ENCODE results near the gene RBPJ.

Gene RBPJ

DNA sequence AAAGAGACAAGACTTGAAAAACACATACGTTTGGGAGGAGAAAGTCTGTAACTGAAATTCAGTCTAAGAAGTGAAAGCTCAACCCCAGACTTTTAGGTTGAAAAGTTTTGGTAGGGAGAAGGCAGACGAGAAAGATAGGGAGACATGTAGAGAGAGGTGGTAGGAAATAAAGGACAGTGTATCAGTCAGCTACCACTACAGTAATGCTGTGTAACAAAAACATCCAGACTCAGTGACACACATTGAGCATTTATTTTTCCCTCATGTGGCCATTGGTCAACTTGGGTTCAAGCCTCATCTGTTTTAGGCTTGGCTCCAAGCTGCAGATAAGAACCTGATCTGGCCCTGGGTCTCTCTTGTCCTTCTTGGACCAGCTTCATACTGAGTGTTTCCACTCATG, 142.6 kb downstream of the RBPJ start:
- Histone ChIP-seq H3K27me3 (ENCODE audit: control insufficient read depth, insufficient read depth, low read length) (no peaks in the 10 kb centered on the region), H3K9me3 (ENCODE audit: control insufficient read depth, low read length) (no peaks in the 10 kb centered on the region), H3K4me3 (ENCODE audit: low read length) (no peak overlapping the region), H3K9ac (ENCODE audit: low read length) (no peak overlapping the region), H3K4me1 (ENCODE audit: control insufficient read depth, insufficient read depth, low read length) (no peaks in the 10 kb centered on the region), H3K36me3 (ENCODE audit: control insufficient read depth, insufficient read depth, low read length) (no peaks in the 10 kb centered on the region)

DNA sequence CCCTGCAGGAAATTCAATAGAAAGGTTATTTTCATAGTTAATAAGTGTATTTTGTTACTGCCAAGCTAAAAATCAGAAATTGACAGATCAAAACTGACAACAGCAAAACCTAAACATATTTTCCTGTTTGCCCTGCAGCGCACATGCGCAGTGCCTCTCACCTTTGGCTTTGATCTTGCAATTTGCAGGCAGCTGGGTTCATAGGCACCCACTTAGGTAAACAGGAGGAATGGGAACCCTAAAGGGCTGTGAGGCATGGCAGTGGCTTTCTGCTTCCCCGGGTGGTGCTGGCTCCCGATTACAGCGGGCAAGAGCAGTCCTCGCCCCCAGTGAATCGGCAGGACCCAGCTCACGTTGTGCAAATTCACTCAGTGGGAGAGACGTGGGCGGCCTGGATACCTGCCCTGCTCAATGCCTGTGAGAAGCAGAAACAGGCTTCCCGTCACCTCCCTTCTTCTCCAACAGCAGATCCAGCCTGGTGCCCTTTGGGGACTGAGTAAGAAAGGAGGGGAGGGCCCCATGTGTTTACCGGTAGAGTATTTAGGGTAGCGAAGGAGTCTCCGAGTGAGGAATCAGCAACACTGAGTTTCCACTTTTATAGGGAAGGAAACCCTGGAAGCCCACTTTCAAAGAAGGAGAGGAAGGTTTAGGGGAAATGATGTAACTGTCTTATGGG, 143.7 kb downstream of the RBPJ start:
- Histone ChIP-seq H3K9ac (ENCODE audit: low read length) (no peak overlapping the region), H3K4me1 (ENCODE audit: control insufficient read depth, insufficient read depth, low read length) (no peaks in the 10 kb centered on the region), H3K36me3 (ENCODE audit: control insufficient read depth, insufficient read depth, low read length) (no peaks in the 10 kb centered on the region), H3K9me3 (ENCODE audit: control insufficient read depth, low read length) (no peaks in the 10 kb centered on the region), H3K4me3 (ENCODE audit: low read length) (no peak overlapping the region), H3K27me3 (ENCODE audit: control insufficient read depth, insufficient read depth, low read length) (no peaks in the 10 kb centered on the region)

DNA sequence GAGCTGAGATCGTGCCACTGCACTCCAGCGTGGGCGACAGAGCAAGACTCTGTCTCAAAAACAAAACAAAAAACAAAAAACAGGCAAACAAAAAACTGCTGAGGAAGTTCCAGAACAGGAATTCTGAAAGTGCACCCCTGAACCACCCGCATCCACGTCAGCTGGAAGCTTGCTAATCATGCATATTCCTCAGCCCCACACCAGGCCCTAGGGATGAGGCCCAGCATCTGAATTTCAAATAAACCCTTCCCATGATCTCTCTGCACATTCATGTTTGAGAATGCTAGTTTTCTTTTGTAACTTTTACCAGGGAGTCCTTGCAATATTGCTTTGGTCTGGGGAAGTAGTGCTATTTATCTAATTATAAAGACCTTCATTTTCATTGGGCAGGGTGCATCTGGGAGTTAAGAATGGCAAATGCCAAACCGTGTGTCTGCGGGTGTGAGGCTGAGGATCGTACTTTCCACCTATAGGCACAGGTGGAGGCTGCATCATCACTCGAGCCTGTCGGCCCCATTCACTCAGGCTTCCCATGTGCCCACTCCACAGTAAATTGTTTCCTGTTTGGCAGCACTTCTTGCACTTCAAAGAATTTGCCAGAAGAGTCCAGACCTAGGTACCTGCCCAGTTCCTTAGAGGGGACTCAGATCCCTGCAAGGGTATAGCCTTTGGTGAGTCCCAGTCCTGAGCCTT, 145.9 kb downstream of the RBPJ start:
- Histone ChIP-seq H3K36me3 (ENCODE audit: control insufficient read depth, insufficient read depth, low read length) (no peaks in the 10 kb centered on the region), H3K9me3 (ENCODE audit: control insufficient read depth, low read length) (no peaks in the 10 kb centered on the region), H3K9ac (ENCODE audit: low read length) (no peak overlapping the region), H3K4me1 (ENCODE audit: control insufficient read depth, insufficient read depth, low read length) (no peaks in the 10 kb centered on the region), H3K27me3 (ENCODE audit: control insufficient read depth, insufficient read depth, low read length) (no peaks in the 10 kb centered on the region), H3K4me3 (ENCODE audit: low read length) (no peak overlapping the region)

DNA sequence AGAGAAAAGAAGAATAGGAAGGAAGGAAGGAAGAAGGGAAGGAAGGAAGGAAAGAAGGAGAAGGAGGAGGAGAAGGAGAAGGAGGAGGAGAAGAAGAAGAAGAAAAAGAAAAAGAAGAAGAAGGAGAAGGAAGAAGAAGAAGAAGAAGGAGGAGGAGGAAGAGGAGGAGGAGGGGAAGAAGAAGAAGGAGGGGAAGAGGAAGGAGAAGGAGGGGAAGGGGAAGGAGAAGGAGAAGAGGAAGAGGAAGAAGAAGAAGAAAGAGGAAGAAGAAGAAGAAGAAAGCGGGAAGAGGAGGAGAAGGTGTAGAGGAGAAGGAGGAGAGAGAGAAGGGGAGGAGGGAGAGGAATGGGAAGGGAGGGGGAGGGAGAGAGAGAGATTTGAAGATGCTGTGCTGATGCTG, 146.9 kb downstream of the RBPJ start:
- Histone ChIP-seq H3K27me3 (ENCODE audit: control insufficient read depth, insufficient read depth, low read length) (no peaks in the 10 kb centered on the region), H3K9ac (ENCODE audit: low read length) (no peak overlapping the region), H3K4me1 (ENCODE audit: control insufficient read depth, insufficient read depth, low read length) (no peaks in the 10 kb centered on the region), H3K9me3 (ENCODE audit: control insufficient read depth, low read length) (no peaks in the 10 kb centered on the region), H3K36me3 (ENCODE audit: control insufficient read depth, insufficient read depth, low read length) (no peaks in the 10 kb centered on the region), H3K4me3 (ENCODE audit: low read length) (no peak overlapping the region)

DNA sequence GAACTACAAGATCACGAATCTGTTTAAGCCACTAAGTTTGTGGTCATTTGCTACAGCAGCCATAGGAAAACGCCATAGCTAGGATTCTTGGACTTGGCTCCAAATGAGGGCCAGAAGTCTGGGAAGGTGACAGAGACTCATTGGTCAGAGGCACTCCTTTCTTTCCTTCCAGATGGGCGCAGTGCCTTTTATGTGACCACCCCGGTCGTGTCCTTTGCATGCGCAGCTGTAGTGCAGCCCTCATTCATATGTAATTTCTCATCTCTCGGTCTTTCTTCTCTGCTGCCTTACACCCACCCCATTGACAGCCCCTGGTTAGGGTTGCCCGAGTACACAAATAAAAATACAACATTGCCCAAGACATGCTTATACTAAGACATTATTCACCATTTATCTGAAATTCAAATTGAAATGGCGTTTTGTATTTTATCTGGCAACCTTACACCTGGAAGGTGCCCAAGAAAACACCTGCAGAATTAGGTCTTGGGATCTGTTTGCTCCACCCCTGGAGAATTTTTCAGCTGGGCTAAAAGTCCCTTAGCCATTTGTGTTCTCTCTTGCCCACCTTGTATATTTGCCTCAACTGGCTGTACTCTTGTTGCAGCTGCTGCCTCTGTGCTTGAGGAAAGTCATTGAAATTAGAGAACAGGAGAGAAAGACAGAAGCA, 147.6 kb downstream of the RBPJ start:
- H3K27me3 ChIP-seq (ENCODE audit: control insufficient read depth, insufficient read depth, low read length): no peaks in the 10 kb centered on the region
- H3K9ac ChIP-seq (ENCODE audit: low read length): no peak overlapping the region
- no peaks in the 10 kb centered on the region for H3K4me1 ChIP-seq (ENCODE audit: control insufficient read depth, insufficient read depth, low read length)
- no peaks in the 10 kb centered on the region for H3K9me3 ChIP-seq (ENCODE audit: control insufficient read depth, low read length)
- H3K36me3 ChIP-seq (ENCODE audit: control insufficient read depth, insufficient read depth, low read length): no peaks in the 10 kb centered on the region
- no peak overlapping the region for H3K4me3 ChIP-seq (ENCODE audit: low read length)

DNA sequence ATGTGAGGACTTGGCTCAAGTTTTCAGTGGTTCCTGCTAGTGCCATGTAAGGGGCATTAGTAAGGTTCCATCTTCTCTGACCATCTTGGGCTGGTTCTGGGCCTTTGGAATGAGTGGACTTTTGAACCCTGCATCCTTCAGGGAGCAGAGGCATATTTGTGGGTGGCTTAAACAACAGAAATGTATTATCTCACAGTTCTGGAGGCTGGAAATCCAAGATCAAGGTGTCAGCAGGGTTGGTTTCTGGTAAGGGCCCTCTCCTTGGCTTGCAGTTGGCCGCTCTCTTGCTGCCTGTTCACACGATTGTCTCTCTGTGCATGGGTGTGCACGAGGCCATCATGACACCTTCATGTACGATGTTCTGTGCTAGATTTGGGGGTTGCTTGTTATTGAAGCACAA, 148.2 kb downstream of the RBPJ start:
- no peaks in the 10 kb centered on the region for H3K9me3 ChIP-seq (ENCODE audit: control insufficient read depth, low read length)
- no peak overlapping the region for H3K4me3 ChIP-seq (ENCODE audit: low read length)
- no peak overlapping the region for H3K9ac ChIP-seq (ENCODE audit: low read length)
- no peaks in the 10 kb centered on the region for H3K4me1 ChIP-seq (ENCODE audit: control insufficient read depth, insufficient read depth, low read length)
- no peaks in the 10 kb centered on the region for H3K27me3 ChIP-seq (ENCODE audit: control insufficient read depth, insufficient read depth, low read length)
- H3K36me3 ChIP-seq (ENCODE audit: control insufficient read depth, insufficient read depth, low read length): no peaks in the 10 kb centered on the region

DNA sequence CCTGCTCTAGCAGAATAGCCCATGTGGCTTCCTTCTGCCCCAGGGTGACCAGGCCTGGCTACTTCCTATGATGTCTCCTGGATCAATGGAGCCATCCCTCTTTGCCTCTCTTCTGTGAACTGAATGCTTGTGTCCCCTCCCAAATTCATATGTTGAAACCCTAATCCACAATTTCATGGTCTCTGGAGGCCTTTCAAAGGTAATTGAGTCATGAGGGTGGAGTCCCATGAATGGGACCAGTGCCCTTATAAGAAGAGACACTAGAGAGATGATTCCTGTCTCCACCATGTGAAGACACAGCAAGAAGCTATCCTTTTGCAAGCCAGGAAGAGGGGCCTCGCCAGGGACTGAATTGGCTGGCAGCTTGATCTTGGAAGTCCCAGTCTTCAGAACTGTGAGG, 151.1 kb downstream of the RBPJ start:
- no peak overlapping the region for H3K4me3 ChIP-seq (ENCODE audit: low read length)
- H3K36me3 ChIP-seq (ENCODE audit: control insufficient read depth, insufficient read depth, low read length): no peaks in the 10 kb centered on the region
- H3K27me3 ChIP-seq (ENCODE audit: control insufficient read depth, insufficient read depth, low read length): peaks cover 4% of the 10 kb centered on the region
- no peaks in the 10 kb centered on the region for H3K4me1 ChIP-seq (ENCODE audit: control insufficient read depth, insufficient read depth, low read length)
- H3K9me3 ChIP-seq (ENCODE audit: control insufficient read depth, low read length): no peaks in the 10 kb centered on the region
- H3K9ac ChIP-seq (ENCODE audit: low read length): no peak overlapping the region

DNA sequence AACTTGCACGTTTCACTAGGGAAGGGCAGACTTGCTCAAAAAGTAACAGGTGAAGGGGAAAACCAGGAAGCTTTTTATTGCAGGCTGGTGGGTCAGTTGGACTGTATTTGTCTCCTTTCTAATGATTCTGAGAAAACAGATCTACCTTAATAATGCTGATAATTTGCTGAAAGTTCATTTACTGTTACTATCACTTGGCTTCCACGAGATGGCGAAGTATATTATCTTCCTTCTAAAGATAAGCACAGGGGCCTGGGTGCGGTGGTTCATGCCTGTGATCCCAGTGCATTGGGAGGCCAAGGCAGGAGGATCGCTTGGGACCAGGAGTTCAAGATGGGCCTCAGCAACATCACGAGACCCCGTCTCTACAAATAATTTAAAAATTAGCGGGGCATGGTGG, 153.1 kb downstream of the RBPJ start:
- Histone ChIP-seq H3K9ac (ENCODE audit: low read length) (no peak overlapping the region), H3K9me3 (ENCODE audit: control insufficient read depth, low read length) (no peaks in the 10 kb centered on the region), H3K27me3 (ENCODE audit: control insufficient read depth, insufficient read depth, low read length) (peaks cover 4% of the 10 kb centered on the region), H3K4me1 (ENCODE audit: control insufficient read depth, insufficient read depth, low read length) (no peaks in the 10 kb centered on the region), H3K36me3 (ENCODE audit: control insufficient read depth, insufficient read depth, low read length) (no peaks in the 10 kb centered on the region), H3K4me3 (ENCODE audit: low read length) (no peak overlapping the region)

DNA sequence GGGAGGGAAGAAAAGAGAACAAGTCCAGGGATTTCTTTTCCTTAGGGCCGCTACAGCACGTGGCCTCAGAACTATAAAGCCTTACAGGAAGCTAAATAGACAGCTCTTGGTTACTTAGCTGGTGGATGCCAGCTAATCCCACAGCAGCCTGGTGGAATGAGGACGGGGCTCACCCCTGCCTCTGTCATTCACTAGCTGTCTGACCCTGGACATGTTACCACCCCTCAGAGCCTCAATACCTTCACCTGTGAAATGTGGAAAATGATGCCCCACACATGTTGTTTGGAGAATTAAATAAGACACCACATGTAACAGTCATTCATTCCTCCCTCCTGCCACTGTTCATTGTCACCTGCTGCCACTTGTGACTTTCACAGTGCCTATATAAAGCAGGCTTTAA, 153.7 kb downstream of the RBPJ start:
- H3K36me3 ChIP-seq (ENCODE audit: control insufficient read depth, insufficient read depth, low read length): no peaks in the 10 kb centered on the region
- no peaks in the 10 kb centered on the region for H3K9me3 ChIP-seq (ENCODE audit: control insufficient read depth, low read length)
- H3K27me3 ChIP-seq (ENCODE audit: control insufficient read depth, insufficient read depth, low read length): peaks cover 4% of the 10 kb centered on the region
- no peak overlapping the region for H3K9ac ChIP-seq (ENCODE audit: low read length)
- H3K4me3 ChIP-seq (ENCODE audit: low read length): no peak overlapping the region
- no peaks in the 10 kb centered on the region for H3K4me1 ChIP-seq (ENCODE audit: control insufficient read depth, insufficient read depth, low read length)

DNA sequence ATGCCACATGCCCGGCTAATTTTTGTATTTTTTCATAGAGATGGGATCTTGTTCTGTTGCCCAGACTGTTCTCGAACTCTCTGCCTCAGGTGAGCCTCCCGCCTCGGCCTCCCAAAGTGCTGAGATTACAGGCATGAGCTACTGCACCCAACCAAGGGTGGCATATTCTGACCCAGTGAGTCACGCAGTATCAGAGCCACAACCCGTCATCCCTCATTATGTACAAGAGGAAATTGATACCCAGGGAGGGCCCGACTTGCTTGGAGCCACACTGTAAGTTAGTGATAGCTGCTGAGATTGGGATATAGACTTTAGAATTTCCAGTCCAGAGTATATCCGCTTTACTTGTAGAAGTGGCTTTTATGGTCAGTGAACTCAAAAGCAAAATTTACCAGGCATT, 154.9 kb downstream of the RBPJ start:
- no peak overlapping the region for H3K4me3 ChIP-seq (ENCODE audit: low read length)
- no peaks in the 10 kb centered on the region for H3K4me1 ChIP-seq (ENCODE audit: control insufficient read depth, insufficient read depth, low read length)
- H3K36me3 ChIP-seq (ENCODE audit: control insufficient read depth, insufficient read depth, low read length): no peaks in the 10 kb centered on the region
- no peak overlapping the region for H3K9ac ChIP-seq (ENCODE audit: low read length)
- H3K9me3 ChIP-seq (ENCODE audit: control insufficient read depth, low read length): no peaks in the 10 kb centered on the region
- peaks cover 4% of the 10 kb centered on the region for H3K27me3 ChIP-seq (ENCODE audit: control insufficient read depth, insufficient read depth, low read length)

DNA sequence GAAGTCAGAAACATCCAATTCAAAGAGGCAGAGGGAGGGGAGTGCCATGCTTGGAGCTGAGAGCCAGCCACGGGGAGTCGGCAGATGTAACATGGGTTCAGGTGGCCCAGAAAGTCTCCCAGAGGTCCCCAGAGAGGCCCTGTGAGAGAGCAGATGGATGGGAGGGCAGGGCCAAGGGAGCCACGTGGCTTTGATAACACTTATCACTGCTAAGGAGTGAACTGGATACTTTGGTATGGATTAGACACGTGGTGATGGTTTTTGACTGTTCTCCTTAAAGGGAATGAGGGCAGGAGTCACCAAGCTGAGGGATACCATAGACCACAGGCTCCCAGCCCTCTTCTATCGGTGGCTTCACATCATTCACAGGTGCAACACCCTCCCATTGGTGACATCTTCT, 155.7 kb downstream of the RBPJ start:
- Histone ChIP-seq H3K9ac (ENCODE audit: low read length) (no peak overlapping the region), H3K9me3 (ENCODE audit: control insufficient read depth, low read length) (no peaks in the 10 kb centered on the region), H3K27me3 (ENCODE audit: control insufficient read depth, insufficient read depth, low read length) (peaks cover 4% of the 10 kb centered on the region), H3K36me3 (ENCODE audit: control insufficient read depth, insufficient read depth, low read length) (no peaks in the 10 kb centered on the region), H3K4me1 (ENCODE audit: control insufficient read depth, insufficient read depth, low read length) (no peaks in the 10 kb centered on the region), H3K4me3 (ENCODE audit: low read length) (no peak overlapping the region)

DNA sequence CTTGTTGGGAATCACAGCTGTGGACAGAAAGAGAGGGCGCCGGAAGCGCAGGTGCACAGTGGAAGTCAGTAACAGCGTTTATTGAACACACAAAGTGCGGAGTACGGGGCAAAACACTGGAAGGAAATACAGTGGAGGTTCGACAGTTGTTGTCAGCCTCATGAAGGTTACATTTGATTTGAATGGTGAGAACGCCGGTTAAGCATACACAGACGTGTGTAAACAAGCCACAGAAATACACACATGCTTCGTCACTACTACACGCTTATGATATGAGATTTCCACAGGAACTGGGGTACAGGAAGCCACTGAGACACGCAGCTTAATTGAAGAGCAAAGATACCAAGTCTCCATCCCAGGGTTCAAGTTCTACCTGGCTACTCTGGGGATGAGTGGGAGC, 157.5 kb downstream of the RBPJ start:
- Histone ChIP-seq H3K4me3 (ENCODE audit: low read length) (no peak overlapping the region), H3K9ac (ENCODE audit: low read length) (no peak overlapping the region), H3K9me3 (ENCODE audit: control insufficient read depth, low read length) (no peaks in the 10 kb centered on the region), H3K4me1 (ENCODE audit: control insufficient read depth, insufficient read depth, low read length) (no peaks in the 10 kb centered on the region), H3K27me3 (ENCODE audit: control insufficient read depth, insufficient read depth, low read length) (peaks cover 4% of the 10 kb centered on the region), H3K36me3 (ENCODE audit: control insufficient read depth, insufficient read depth, low read length) (no peaks in the 10 kb centered on the region)
